Activated CD4-positive, alpha-beta T cell treated with anti-CD3 and anti-CD28 coated beads, Interleukin-2, amount 10 ng/mL, durations not matched to agents 7 days and 5 days (primary cell): ENCODE measurements around the gene SECISBP2L. TPM values are rescaled to one million over a fixed set of nuclear protein-coding genes. Genes with fewer than 3 reads are reported as not detected.
"Not testable (repeated sequence)": the region's sequence is repeated elsewhere in the genome, so short reads cannot be mapped to it uniquely, and the experiment has no call there.

Experiments
- CTCF ChIA-PET: fragments of 350-600 bp; sonication (Branson Sonifier 250); formaldehyde crosslinking; loops from one replicate; lab custom pipeline; 2021; ENCODE audit warnings: antibody characterized with exemption; lab: Charles Lee
- POLR2A ChIA-PET: fragments of 350-600 bp; sonication (Branson Sonifier 250); formaldehyde crosslinking; loops from one replicate; lab custom pipeline; 2021; ENCODE audit warnings: antibody characterized with exemption; lab: Charles Lee
- DNase-seq: peaks from one replicate; pipeline ENCODE4 v3.0.0-alpha.2; 2020
- H3K27ac Mint-ChIP-seq: one replicate; pipeline ENCODE4 v1.8.0; 2021; ENCODE audit warnings: mild to moderate bottlenecking, moderate library complexity, mixed read lengths
- H3K27me3 Mint-ChIP-seq: one replicate; pipeline ENCODE4 v1.8.0; 2021; ENCODE audit warnings: mixed read lengths
- H3K36me3 Mint-ChIP-seq: one replicate; pipeline ENCODE4 v1.8.0; 2021; ENCODE audit warnings: low read depth, mixed read lengths
- H3K4me1 Mint-ChIP-seq: one replicate; pipeline ENCODE4 v1.8.0; 2021; ENCODE audit warnings: mixed read lengths
- H3K4me3 Mint-ChIP-seq: one replicate; pipeline ENCODE4 v1.8.0; 2021; ENCODE audit warnings: mild to moderate bottlenecking, moderate library complexity, mixed read lengths
- H3K9me3 Mint-ChIP-seq: one replicate; pipeline ENCODE4 v1.8.0; 2021; ENCODE audit warnings: mixed read lengths
- total RNA-seq, 2 experiments: library from RNA; stranded (reverse); gene quantifications; one replicate each; pipeline ENCODE4 v1.2.3, GENCODE V29; 2021

SECISBP2L gene
- total RNA-seq, 2 experiments from 2014 or later = 29.2 to 35.8 TPM

- peaks cover 3% of the 10 kb centered on the region for H3K9me3 Mint-ChIP-seq
- H3K27me3 Mint-ChIP-seq = peaks cover 22% of the 10 kb centered on the region
- H3K4me1 Mint-ChIP-seq = no peaks in the 10 kb centered on the region
- no peak overlapping the region for H3K27ac Mint-ChIP-seq
- DNase-seq = no peak
- H3K36me3 Mint-ChIP-seq = peaks cover 1% of the 10 kb centered on the region
- POLR2A ChIA-PET = interaction anchor here (0.6 kb wide), 1 partner anchor 29 kb away, joined by 3 read pairs; no protein-coding TSS in a partner anchor
- CTCF ChIA-PET = no interaction called here
- no peak overlapping the region for H3K4me3 Mint-ChIP-seq
These were observed 29.6 kb upstream of the SECISBP2L start for GRCh38 chr15:49075881-49076280.

GRCh38 chr15:49074589-49075287 is 28.5 kb upstream of the SECISBP2L start:
- H3K36me3 Mint-ChIP-seq, CTCF ChIA-PET, H3K4me3 Mint-ChIP-seq, DNase-seq, POLR2A ChIA-PET, H3K27ac Mint-ChIP-seq, H3K9me3 Mint-ChIP-seq, H3K4me1 Mint-ChIP-seq: not testable (repeated sequence)
- H3K27me3 Mint-ChIP-seq = peaks cover 30% of the 10 kb centered on the region

- no peak for DNase-seq
- no peaks in the 10 kb centered on the region for H3K36me3 Mint-ChIP-seq
- peaks cover 6% of the 10 kb centered on the region for H3K4me1 Mint-ChIP-seq
- H3K27ac Mint-ChIP-seq = no peak overlapping the region
- ChIA-PET CTCF (no interaction called here), POLR2A (no interaction called here)
- H3K9me3 Mint-ChIP-seq = peaks cover 8% of the 10 kb centered on the region
- peaks cover 18% of the 10 kb centered on the region for H3K27me3 Mint-ChIP-seq
- H3K4me3 Mint-ChIP-seq = no peak overlapping the region
These were observed 20.1 kb upstream of the SECISBP2L start for GRCh38 chr15:49066372-49066771.

GRCh38 chr15:49064884-49065283 is 18.6 kb upstream of the SECISBP2L start:
- Mint-ChIP-seq H3K4me3 (no peak overlapping the region), H3K36me3 (no peaks in the 10 kb centered on the region), H3K27me3 (peaks cover 5% of the 10 kb centered on the region), H3K4me1 (peaks cover 13% of the 10 kb centered on the region), H3K27ac (no peak overlapping the region), H3K9me3 (peaks cover 4% of the 10 kb centered on the region)
- ChIA-PET POLR2A (no interaction called here), CTCF (no interaction called here)
- DNase-seq = no peak

- Mint-ChIP-seq H3K9me3 (no peaks in the 10 kb centered on the region), H3K4me1 (peaks cover 13% of the 10 kb centered on the region), H3K27ac (no peak overlapping the region), H3K27me3 (no peaks in the 10 kb centered on the region), H3K36me3 (no peaks in the 10 kb centered on the region), H3K4me3 (no peak overlapping the region)
- DNase-seq = no peak
- ChIA-PET POLR2A (no interaction called here), CTCF (no interaction called here)
These were observed 18.0 kb upstream of the SECISBP2L start for GRCh38 chr15:49064281-49064653.

GRCh38 chr15:49063402-49064280 is 17.4 kb upstream of the SECISBP2L start:
- Mint-ChIP-seq H3K4me1 (peaks cover 13% of the 10 kb centered on the region), H3K27ac (no peak overlapping the region), H3K36me3 (no peaks in the 10 kb centered on the region), H3K9me3 (no peaks in the 10 kb centered on the region), H3K4me3 (no peak overlapping the region), H3K27me3 (no peaks in the 10 kb centered on the region)
- no peak for DNase-seq
- CTCF ChIA-PET = interaction anchor here (0.6 kb wide), 1 partner anchor 239 kb away, joined by 7 read pairs; no protein-coding TSS in a partner anchor
- POLR2A ChIA-PET = no interaction called here

GRCh38 chr15:49062900-49063299 is 16.7 kb upstream of the SECISBP2L start:
- no peak overlapping the region for H3K27ac Mint-ChIP-seq
- CTCF ChIA-PET = interaction anchor here (0.6 kb wide), 1 partner anchor 238 kb away, joined by 7 read pairs; no protein-coding TSS in a partner anchor
- no peaks in the 10 kb centered on the region for H3K36me3 Mint-ChIP-seq
- H3K27me3 Mint-ChIP-seq = no peaks in the 10 kb centered on the region
- peaks cover 13% of the 10 kb centered on the region for H3K4me1 Mint-ChIP-seq
- no peak for DNase-seq
- H3K4me3 Mint-ChIP-seq = no peak overlapping the region
- H3K9me3 Mint-ChIP-seq = no peaks in the 10 kb centered on the region
- POLR2A ChIA-PET = no interaction called here

- H3K9me3 Mint-ChIP-seq = no peaks in the 10 kb centered on the region
- no peaks in the 10 kb centered on the region for H3K27me3 Mint-ChIP-seq
- H3K4me3 Mint-ChIP-seq = no peak overlapping the region
- peaks cover 8% of the 10 kb centered on the region for H3K4me1 Mint-ChIP-seq
- ChIA-PET CTCF (interaction anchor here (0.6 to 0.8 kb wide), 3 partner anchors 11 to 207 kb away, joined by 3 to 4 read pairs (median 3); no protein-coding TSS in a partner anchor), POLR2A (interaction anchor here (0.6 kb wide), 1 partner anchor 135 kb away, joined by 6 read pairs; no protein-coding TSS in a partner anchor)
- no peaks in the 10 kb centered on the region for H3K36me3 Mint-ChIP-seq
- DNase-seq = no peak
- H3K27ac Mint-ChIP-seq = no peak overlapping the region
These were observed 14.7 kb upstream of the SECISBP2L start for GRCh38 chr15:49060710-49061495.

GRCh38 chr15:49059491-49059890 is 13.2 kb upstream of the SECISBP2L start:
- H3K27me3 Mint-ChIP-seq = no peaks in the 10 kb centered on the region
- no peaks in the 10 kb centered on the region for H3K9me3 Mint-ChIP-seq
- no peaks in the 10 kb centered on the region for H3K36me3 Mint-ChIP-seq
- ChIA-PET CTCF (interaction anchor here (0.7 to 1.4 kb wide), 3 partner anchors 9 to 60 kb away, joined by 3 to 4 read pairs (median 4); partner anchors contain the start of gene SECISBP2L), POLR2A (no interaction called here)
- DNase-seq = no peak
- no peak overlapping the region for H3K4me3 Mint-ChIP-seq
- H3K27ac Mint-ChIP-seq = no peak overlapping the region
- H3K4me1 Mint-ChIP-seq = peaks cover 8% of the 10 kb centered on the region

- H3K27ac Mint-ChIP-seq = no peak overlapping the region
- no peaks in the 10 kb centered on the region for H3K36me3 Mint-ChIP-seq
- no peak overlapping the region for H3K4me3 Mint-ChIP-seq
- peaks cover 8% of the 10 kb centered on the region for H3K4me1 Mint-ChIP-seq
- POLR2A ChIA-PET = no interaction called here
- no peaks in the 10 kb centered on the region for H3K9me3 Mint-ChIP-seq
- no peak for DNase-seq
- H3K27me3 Mint-ChIP-seq = no peaks in the 10 kb centered on the region
- CTCF ChIA-PET = interaction anchor here (1.4 kb wide), 1 partner anchor 8 kb away, joined by 4 read pairs; no protein-coding TSS in a partner anchor
These were observed 12.3 kb upstream of the SECISBP2L start for GRCh38 chr15:49058559-49058958.

GRCh38 chr15:49055630-49056029 is 9.4 kb upstream of the SECISBP2L start:
- POLR2A ChIA-PET = no interaction called here
- Mint-ChIP-seq H3K27ac (no peak overlapping the region), H3K4me3 (no peak overlapping the region), H3K9me3 (peaks cover 2% of the 10 kb centered on the region), H3K36me3 (no peaks in the 10 kb centered on the region), H3K27me3 (no peaks in the 10 kb centered on the region), H3K4me1 (peaks cover under 1% of the 10 kb centered on the region)
- CTCF ChIA-PET = no interaction called here
- no peak for DNase-seq

- ChIA-PET CTCF (no interaction called here), POLR2A (no interaction called here)
- no peak for DNase-seq
- Mint-ChIP-seq H3K4me1 (no peaks in the 10 kb centered on the region), H3K36me3 (no peaks in the 10 kb centered on the region), H3K9me3 (peaks cover 2% of the 10 kb centered on the region), H3K4me3 (no peak overlapping the region), H3K27me3 (no peaks in the 10 kb centered on the region), H3K27ac (no peak overlapping the region)
These were observed 6.4 kb upstream of the SECISBP2L start for GRCh38 chr15:49052662-49053061.
